Renal cortex interstitium (tissue), 15 donors: ENCODE data around the gene THTPA. TPM values are rescaled to one million over a fixed set of nuclear protein-coding genes. Genes with fewer than 3 reads are reported as not detected.

ENCODE experiments used
- DNase-seq, 11 donors: peaks; one replicate each; pipeline ENCODE4 v3.0.0-alpha.2; 2013; ENCODE audit warnings: low read depth in 9 of 11, low spot score in 4 of 11; ENCODE audit errors: extremely low read depth in 1 of 11
- long read RNA-seq, 16 experiments: transcript quantifications; one replicate each; lab custom pipeline, GENCODE V29; 2026
- polyA plus RNA-seq, 3 donors: library from polyadenylated mRNA; unstranded; fragments of 120-200 nt; gene quantifications; one replicate each; pipeline ENCODE4 v1.2.1, GENCODE V29; 2013; ENCODE audit not compliant: insufficient read length in 3 of 3

The THTPA gene
- 10 to 100 TPM; 16.1 to 19.2 (median 18.1) TPM for polyA plus RNA-seq
- long read RNA-seq, donor 1, partial matches to known transcripts = 0 of 5 reads
- long read RNA-seq, donor 1, other reads (novel, unspliced or antisense) = 0 of 5 reads
- long read RNA-seq, donor 2, partial matches to known transcripts = 0 of 7 reads
- long read RNA-seq, donor 2, other reads (novel, unspliced or antisense) = 0 of 7 reads
- long read RNA-seq, donor 3, transcript THTPA-201 (2 exons, 2,860 nt) = major isoform, 6 of 14 reads
- long read RNA-seq, donor 3, transcript THTPA-205 (2 exons, 571 nt) = major isoform, 6 of 14 reads
- long read RNA-seq, donor 3, partial matches to known transcripts = 0 of 14 reads
- long read RNA-seq, donor 3, other reads (novel, unspliced or antisense) = 0 of 14 reads
- long read RNA-seq, donor 4, transcript THTPA-201 (2 exons, 2,860 nt) = major isoform, 6 of 12 reads
- long read RNA-seq, donor 4, partial matches to known transcripts = 0 of 12 reads
- long read RNA-seq, donor 4, other reads (novel, unspliced or antisense) = 0 of 12 reads
- long read RNA-seq, donor 5 = 0 reads
- long read RNA-seq, donor 6, transcript THTPA-205 (2 exons, 571 nt) = major isoform, 8 of 12 reads
- long read RNA-seq, donor 6, partial matches to known transcripts = 0 of 12 reads
- long read RNA-seq, donor 6, other reads (novel, unspliced or antisense) = 0 of 12 reads
- long read RNA-seq, donor 7, transcript THTPA-201 (2 exons, 2,860 nt) = minor isoform, 5 of 15 reads
- long read RNA-seq, donor 7, transcript THTPA-205 (2 exons, 571 nt) = major isoform, 10 of 15 reads
- long read RNA-seq, donor 7, partial matches to known transcripts = 0 of 15 reads
- long read RNA-seq, donor 7, other reads (novel, unspliced or antisense) = 0 of 15 reads
- long read RNA-seq, donor 8 = 0 reads
- long read RNA-seq, donor 9, transcript THTPA-201 (2 exons, 2,860 nt) = major isoform, 6 of 9 reads
- long read RNA-seq, donor 9, partial matches to known transcripts = 0 of 9 reads
- long read RNA-seq, donor 9, other reads (novel, unspliced or antisense) = 0 of 9 reads
- long read RNA-seq, donor 10, partial matches to known transcripts = 0 of 6 reads
- long read RNA-seq, donor 10, other reads (novel, unspliced or antisense) = 0 of 6 reads
- long read RNA-seq, donor 11, partial matches to known transcripts = 0 of 5 reads
- long read RNA-seq, donor 11, other reads (novel, unspliced or antisense) = 0 of 5 reads
- long read RNA-seq, donor 12, partial matches to known transcripts = 0 of 4 reads
- long read RNA-seq, donor 12, other reads (novel, unspliced or antisense) = 0 of 4 reads
- long read RNA-seq, donor 13 = 0 reads
- long read RNA-seq, donor 14, partial matches to known transcripts = 0 of 7 reads
- long read RNA-seq, donor 14, other reads (novel, unspliced or antisense) = 0 of 7 reads
- long read RNA-seq, donor 15, partial matches to known transcripts = 0 of 3 reads
- long read RNA-seq, donor 15, other reads (novel, unspliced or antisense) = 0 of 3 reads
- long read RNA-seq, donor 16, transcript THTPA-201 (2 exons, 2,860 nt) = major isoform, 18 of 32 reads
- long read RNA-seq, donor 16, transcript THTPA-205 (2 exons, 571 nt) = minor isoform, 11 of 32 reads
- long read RNA-seq, donor 16, partial matches to known transcripts = 0 of 32 reads
- long read RNA-seq, donor 16, other reads (novel, unspliced or antisense) = 0 of 32 reads

- DNase-seq = peak in 6 of 11 donors; percentile 75 to 93 (median 83)
Measured at GRCh38 chr14:23555882-23556699, at the start of gene THTPA. THTPA (plus strand) TSS chr14:23556271; CDS start chr14:23556758, 487 bp downstream.

GRCh38 chr14:23512156-23512555 lies 43.9 kb upstream of the THTPA start:
- DNase-seq = no peak

- DNase-seq = no peak
Measured at GRCh38 chr14:23513005-23513817, 42.9 kb upstream of the THTPA start.

GRCh38 chr14:23513818-23514643 lies 42.0 kb upstream of the THTPA start:
- DNase-seq = no peak

- no peak for DNase-seq
Measured at GRCh38 chr14:23514644-23514957, 41.5 kb upstream of the THTPA start.

GRCh38 chr14:23517650-23518326 lies 38.3 kb upstream of the THTPA start:
- no peak for DNase-seq

GRCh38 chr14:23518709-23519108 lies 37.4 kb upstream of the THTPA start:
- DNase-seq = no peak

GRCh38 chr14:23520899-23521533 lies 35.1 kb upstream of the THTPA start:
- DNase-seq = no peak

- DNase-seq = no peak
Measured at GRCh38 chr14:23521785-23522640, 34.1 kb upstream of the THTPA start.

GRCh38 chr14:23522643-23523198 lies 33.4 kb upstream of the THTPA start:
- no peak for DNase-seq

- no peak for DNase-seq
Measured at GRCh38 chr14:23523229-23524016, 32.6 kb upstream of the THTPA start.

GRCh38 chr14:23524954-23525353 lies 31.1 kb upstream of the THTPA start:
- DNase-seq = no peak

- no peak for DNase-seq
Measured at GRCh38 chr14:23525611-23526010, 30.5 kb upstream of the THTPA start.
